HepG2 (cell line): Measurements from ENCODE around the gene AGAP1. TPM values are rescaled to one million over a fixed set of nuclear protein-coding genes. Genes with fewer than 3 reads are reported as not detected.

Source experiments
- ARNT ChIP-seq: fragments of 450-650 bp; IDR thresholded peaks from 2 replicates; pipeline ENCODE4 v1.6.1; 2017
- BCL6 ChIP-seq: IDR thresholded peaks from 2 replicates; pipeline ENCODE4 v1.6.1; 2016; ENCODE audit warnings: missing genetic modification reagents, missing compliant biosample characterization
- FOXA3 ChIP-seq: IDR thresholded peaks from 2 replicates; pipeline ENCODE4 v1.6.1; 2016; ENCODE audit warnings: missing genetic modification reagents, missing compliant biosample characterization
- GABPA ChIP-seq, 2 experiments: IDR thresholded peaks; 2 replicates each; pipeline ENCODE4 v1.6.1; 2011 to 2016; ENCODE audit warnings: low read depth in 2 of 2, low read length in 1 of 2, missing biosample characterization in 1 of 2, missing genetic modification characterization in 1 of 2
- GLI4 ChIP-seq: sonication (generic); formaldehyde crosslinking; IDR thresholded peaks from 2 replicates; pipeline ENCODE4 v1.5.1; 2020; ENCODE audit warnings: missing genetic modification reagents, mild to moderate bottlenecking, moderate library complexity, borderline replicate concordance
- JARID2 ChIP-seq: sonication (generic); formaldehyde crosslinking; IDR thresholded peaks from 2 replicates; pipeline ENCODE4 v1.8.1; 2023; ENCODE audit warnings: missing genetic modification reagents, inconsistent platforms; ENCODE audit not compliant: insufficient replicate concordance
- SOX6 ChIP-seq, 2 experiments: fragments of 450-650 bp in 1 of 2; sonication (generic) in 1 of 2; formaldehyde crosslinking in 1 of 2; IDR thresholded peaks; 2 replicates each; pipeline versions ENCODE4 v1.4.0 to v1.6.1; 2017 to 2020; ENCODE audit warnings: antibody characterized with exemption in 1 of 2, mild to moderate bottlenecking in 1 of 2, missing genetic modification reagents in 1 of 2
- SP1 ChIP-seq, 2 experiments: fragments of 450-650 bp in 1 of 2; sonication (generic) in 1 of 2; formaldehyde crosslinking in 1 of 2; IDR thresholded peaks; 2 replicates each; pipeline versions ENCODE4 v1.4.0 to v1.6.1; 2016 to 2020; ENCODE audit warnings: missing genetic modification reagents in 1 of 2
- ZNF263 ChIP-seq: sonication (generic); formaldehyde crosslinking; IDR thresholded peaks from 2 replicates; pipeline ENCODE4 v1.4.0; 2020; ENCODE audit warnings: missing genetic modification reagents
- ZNF354B ChIP-seq: sonication (generic); formaldehyde crosslinking; IDR thresholded peaks from 2 replicates; pipeline ENCODE4 v1.8.0; 2022; ENCODE audit warnings: mild to moderate bottlenecking, missing genetic modification reagents
- polyA plus RNA-seq, 8 experiments: library from polyadenylated mRNA; depleted of rRNA in 3 of 8; stranded (reverse) in 7 of 8; unstranded in 1 of 8; fragments of >200 nt; fragmentation: Illumina TruSeq in 4 of 8; extraction: Trizol in 4 of 8; gene quantifications; 2 replicates each; pipeline versions ENCODE4 v1.2.1 to v1.2.3, GENCODE V29; 2011 to 2016; ENCODE audit warnings: low read depth in 4 of 8, missing spikeins in 1 of 8, mixed read lengths in 1 of 8; ENCODE audit not compliant: insufficient read depth in 1 of 8
- total RNA-seq, 5 experiments: library from RNA; depleted of rRNA; stranded (reverse); fragments of >200 nt; fragmentation: Illumina TruSeq; extraction: Trizol; gene quantifications; 2 replicates each; pipeline ENCODE4 v1.2.3, GENCODE V29; 2016; ENCODE audit warnings: low read depth in 1 of 5
- TF ChIP-seq, protein P1 (sequence below): sonication (generic); formaldehyde crosslinking; IDR thresholded peaks from 2 replicates; pipeline ENCODE4 v1.4.0; 2020; ENCODE audit warnings: missing genetic modification reagents, borderline replicate concordance
- TF ChIP-seq, protein P2 (sequence below): sonication (generic); formaldehyde crosslinking; IDR thresholded peaks from 2 replicates; pipeline ENCODE4 v1.4.0; 2020; ENCODE audit warnings: missing genetic modification reagents
- TF ChIP-seq, protein P3 (sequence below): sonication (generic); formaldehyde crosslinking; IDR thresholded peaks from 2 replicates; pipeline ENCODE4 v1.5.0; 2020; ENCODE audit warnings: mild to moderate bottlenecking, missing genetic modification reagents
- TF ChIP-seq, protein P4 (sequence below), 2 experiments: IDR thresholded peaks; 2 replicates each; pipeline ENCODE4 v1.6.1; 2011 to 2012; ENCODE audit warnings: low read length in 2 of 2, borderline replicate concordance in 1 of 2, low read depth in 1 of 2, mild to moderate bottlenecking in 1 of 2, moderate library complexity in 1 of 2

Gene AGAP1
- total and polyA plus RNA-seq, 2 of the 13 experiments (the other 11 are each of a cell fraction or from before 2014, with no cell fraction given): 21.2 to 32.7 TPM

DNA sequence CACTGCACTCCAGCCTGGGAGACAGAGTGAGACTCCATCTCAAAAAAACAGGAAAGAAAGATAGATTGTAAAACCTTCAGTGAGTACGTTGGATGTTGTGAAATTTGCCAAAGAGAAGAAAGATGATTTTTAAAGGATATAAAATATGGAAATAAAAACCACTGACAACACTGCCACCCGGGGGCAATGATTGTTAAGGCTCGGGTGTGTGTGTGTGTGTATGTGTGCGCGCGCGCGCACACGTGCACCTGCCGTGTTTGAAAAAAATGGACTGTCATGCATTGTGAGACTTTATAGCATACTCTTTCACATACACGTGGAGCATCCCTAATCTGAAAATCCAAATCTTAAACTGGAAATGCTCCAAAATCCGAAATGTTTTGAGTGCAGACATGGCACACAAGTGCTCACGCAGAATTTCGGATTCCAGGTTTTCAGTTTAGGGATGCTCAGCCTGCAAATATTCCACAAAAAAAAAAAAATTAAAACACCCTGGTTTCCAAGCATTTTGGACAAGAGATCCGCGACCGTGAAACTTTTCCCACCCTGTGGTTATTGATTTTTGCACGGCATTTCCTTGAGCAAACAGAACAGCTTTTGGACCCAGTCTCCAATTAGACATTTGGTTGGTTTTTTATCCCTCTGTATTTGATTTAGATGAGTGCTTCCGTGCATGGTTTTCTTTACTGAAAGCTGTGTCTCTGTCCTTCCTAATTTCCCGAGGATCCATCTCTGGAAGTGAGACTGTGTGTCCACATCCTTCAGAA is 269.2 kb downstream of the AGAP1 start (continued):
- TF ChIP-seq, protein P1, sequence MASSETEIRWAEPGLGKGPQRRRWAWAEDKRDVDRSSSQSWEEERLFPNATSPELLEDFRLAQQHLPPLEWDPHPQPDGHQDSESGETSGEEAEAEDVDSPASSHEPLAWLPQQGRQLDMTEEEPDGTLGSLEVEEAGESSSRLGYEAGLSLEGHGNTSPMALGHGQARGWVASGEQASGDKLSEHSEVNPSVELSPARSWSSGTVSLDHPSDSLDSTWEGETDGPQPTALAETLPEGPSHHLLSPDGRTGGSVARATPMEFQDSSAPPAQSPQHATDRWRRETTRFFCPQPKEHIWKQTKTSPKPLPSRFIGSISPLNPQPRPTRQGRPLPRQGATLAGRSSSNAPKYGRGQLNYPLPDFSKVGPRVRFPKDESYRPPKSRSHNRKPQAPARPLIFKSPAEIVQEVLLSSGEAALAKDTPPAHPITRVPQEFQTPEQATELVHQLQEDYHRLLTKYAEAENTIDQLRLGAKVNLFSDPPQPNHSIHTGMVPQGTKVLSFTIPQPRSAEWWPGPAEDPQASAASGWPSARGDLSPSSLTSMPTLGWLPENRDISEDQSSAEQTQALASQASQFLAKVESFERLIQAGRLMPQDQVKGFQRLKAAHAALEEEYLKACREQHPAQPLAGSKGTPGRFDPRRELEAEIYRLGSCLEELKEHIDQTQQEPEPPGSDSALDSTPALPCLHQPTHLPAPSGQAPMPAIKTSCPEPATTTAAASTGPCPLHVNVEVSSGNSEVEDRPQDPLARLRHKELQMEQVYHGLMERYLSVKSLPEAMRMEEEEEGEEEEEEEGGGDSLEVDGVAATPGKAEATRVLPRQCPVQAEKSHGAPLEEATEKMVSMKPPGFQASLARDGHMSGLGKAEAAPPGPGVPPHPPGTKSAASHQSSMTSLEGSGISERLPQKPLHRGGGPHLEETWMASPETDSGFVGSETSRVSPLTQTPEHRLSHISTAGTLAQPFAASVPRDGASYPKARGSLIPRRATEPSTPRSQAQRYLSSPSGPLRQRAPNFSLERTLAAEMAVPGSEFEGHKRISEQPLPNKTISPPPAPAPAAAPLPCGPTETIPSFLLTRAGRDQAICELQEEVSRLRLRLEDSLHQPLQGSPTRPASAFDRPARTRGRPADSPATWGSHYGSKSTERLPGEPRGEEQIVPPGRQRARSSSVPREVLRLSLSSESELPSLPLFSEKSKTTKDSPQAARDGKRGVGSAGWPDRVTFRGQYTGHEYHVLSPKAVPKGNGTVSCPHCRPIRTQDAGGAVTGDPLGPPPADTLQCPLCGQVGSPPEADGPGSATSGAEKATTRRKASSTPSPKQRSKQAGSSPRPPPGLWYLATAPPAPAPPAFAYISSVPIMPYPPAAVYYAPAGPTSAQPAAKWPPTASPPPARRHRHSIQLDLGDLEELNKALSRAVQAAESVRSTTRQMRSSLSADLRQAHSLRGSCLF (CRISPR knock-in tag): no peak
- TF ChIP-seq ZNF354B (no peak), JARID2 (CRISPR knock-in tag) (no peak), SP1 (IDR thresholded peaks at IDR 0.05) (no peak), SP1 (CRISPR knock-in tag; IDR thresholded peaks at IDR 0.05) (no peak), ZNF263 (CRISPR knock-in tag) (no peak), BCL6 (CRISPR knock-in tag) (no peak; the same call in 1 of the 2 replicates), ARNT (no peak), GABPA (IDR thresholded peaks at IDR 0.05; ENCODE audit: low read depth, low read length) (no peak), GABPA (CRISPR knock-in tag; IDR thresholded peaks at IDR 0.05; ENCODE audit: low read depth) (0 out of 2 replicates have a peak, but pooled peaks have one; percentile 14), GLI4 (CRISPR knock-in tag) (no peak), SOX6 (IDR thresholded peaks at IDR 0.05) (no peak), SOX6 (CRISPR knock-in tag; IDR thresholded peaks at IDR 0.05) (no peak), FOXA3 (CRISPR knock-in tag) (no peak; the same call in 1 of the 2 replicates)
- TF ChIP-seq, protein P2, sequence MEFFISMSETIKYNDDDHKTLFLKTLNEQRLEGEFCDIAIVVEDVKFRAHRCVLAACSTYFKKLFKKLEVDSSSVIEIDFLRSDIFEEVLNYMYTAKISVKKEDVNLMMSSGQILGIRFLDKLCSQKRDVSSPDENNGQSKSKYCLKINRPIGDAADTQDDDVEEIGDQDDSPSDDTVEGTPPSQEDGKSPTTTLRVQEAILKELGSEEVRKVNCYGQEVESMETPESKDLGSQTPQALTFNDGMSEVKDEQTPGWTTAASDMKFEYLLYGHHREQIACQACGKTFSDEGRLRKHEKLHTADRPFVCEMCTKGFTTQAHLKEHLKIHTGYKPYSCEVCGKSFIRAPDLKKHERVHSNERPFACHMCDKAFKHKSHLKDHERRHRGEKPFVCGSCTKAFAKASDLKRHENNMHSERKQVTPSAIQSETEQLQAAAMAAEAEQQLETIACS: no peak
- TF ChIP-seq, protein P3, sequence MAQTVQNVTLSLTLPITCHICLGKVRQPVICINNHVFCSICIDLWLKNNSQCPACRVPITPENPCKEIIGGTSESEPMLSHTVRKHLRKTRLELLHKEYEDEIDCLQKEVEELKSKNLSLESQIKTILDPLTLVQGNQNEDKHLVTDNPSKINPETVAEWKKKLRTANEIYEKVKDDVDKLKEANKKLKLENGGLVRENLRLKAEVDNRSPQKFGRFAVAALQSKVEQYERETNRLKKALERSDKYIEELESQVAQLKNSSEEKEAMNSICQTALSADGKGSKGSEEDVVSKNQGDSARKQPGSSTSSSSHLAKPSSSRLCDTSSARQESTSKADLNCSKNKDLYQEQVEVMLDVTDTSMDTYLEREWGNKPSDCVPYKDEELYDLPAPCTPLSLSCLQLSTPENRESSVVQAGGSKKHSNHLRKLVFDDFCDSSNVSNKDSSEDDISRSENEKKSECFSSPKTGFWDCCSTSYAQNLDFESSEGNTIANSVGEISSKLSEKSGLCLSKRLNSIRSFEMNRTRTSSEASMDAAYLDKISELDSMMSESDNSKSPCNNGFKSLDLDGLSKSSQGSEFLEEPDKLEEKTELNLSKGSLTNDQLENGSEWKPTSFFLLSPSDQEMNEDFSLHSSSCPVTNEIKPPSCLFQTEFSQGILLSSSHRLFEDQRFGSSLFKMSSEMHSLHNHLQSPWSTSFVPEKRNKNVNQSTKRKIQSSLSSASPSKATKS (CRISPR knock-in tag): no peak
- TF ChIP-seq, protein P4, sequence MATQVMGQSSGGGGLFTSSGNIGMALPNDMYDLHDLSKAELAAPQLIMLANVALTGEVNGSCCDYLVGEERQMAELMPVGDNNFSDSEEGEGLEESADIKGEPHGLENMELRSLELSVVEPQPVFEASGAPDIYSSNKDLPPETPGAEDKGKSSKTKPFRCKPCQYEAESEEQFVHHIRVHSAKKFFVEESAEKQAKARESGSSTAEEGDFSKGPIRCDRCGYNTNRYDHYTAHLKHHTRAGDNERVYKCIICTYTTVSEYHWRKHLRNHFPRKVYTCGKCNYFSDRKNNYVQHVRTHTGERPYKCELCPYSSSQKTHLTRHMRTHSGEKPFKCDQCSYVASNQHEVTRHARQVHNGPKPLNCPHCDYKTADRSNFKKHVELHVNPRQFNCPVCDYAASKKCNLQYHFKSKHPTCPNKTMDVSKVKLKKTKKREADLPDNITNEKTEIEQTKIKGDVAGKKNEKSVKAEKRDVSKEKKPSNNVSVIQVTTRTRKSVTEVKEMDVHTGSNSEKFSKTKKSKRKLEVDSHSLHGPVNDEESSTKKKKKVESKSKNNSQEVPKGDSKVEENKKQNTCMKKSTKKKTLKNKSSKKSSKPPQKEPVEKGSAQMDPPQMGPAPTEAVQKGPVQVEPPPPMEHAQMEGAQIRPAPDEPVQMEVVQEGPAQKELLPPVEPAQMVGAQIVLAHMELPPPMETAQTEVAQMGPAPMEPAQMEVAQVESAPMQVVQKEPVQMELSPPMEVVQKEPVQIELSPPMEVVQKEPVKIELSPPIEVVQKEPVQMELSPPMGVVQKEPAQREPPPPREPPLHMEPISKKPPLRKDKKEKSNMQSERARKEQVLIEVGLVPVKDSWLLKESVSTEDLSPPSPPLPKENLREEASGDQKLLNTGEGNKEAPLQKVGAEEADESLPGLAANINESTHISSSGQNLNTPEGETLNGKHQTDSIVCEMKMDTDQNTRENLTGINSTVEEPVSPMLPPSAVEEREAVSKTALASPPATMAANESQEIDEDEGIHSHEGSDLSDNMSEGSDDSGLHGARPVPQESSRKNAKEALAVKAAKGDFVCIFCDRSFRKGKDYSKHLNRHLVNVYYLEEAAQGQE (IDR thresholded peaks at IDR 0.05; ENCODE audit: borderline replicate concordance in 1 of 2, low read depth in 1 of 2, low read length in 2 of 2): no peak
